Activated CD4-positive, alpha-beta T cell treated with anti-CD3 and anti-CD28 coated beads, Interleukin-2, amount 10 ng/mL, durations not matched to agents 7 days and 5 days (primary cell): ENCODE data around the gene BAIAP2L1. TPM values are rescaled to one million over a fixed set of nuclear protein-coding genes. Genes with fewer than 3 reads are reported as not detected.

Source experiments
- CTCF ChIA-PET: fragments of 350-600 bp; sonication (Branson Sonifier 250); formaldehyde crosslinking; loops from one replicate; lab custom pipeline; 2021; ENCODE audit warnings: antibody characterized with exemption; lab: Charles Lee
- POLR2A ChIA-PET: fragments of 350-600 bp; sonication (Branson Sonifier 250); formaldehyde crosslinking; loops from one replicate; lab custom pipeline; 2021; ENCODE audit warnings: antibody characterized with exemption; lab: Charles Lee
- DNase-seq: peaks from one replicate; pipeline ENCODE4 v3.0.0-alpha.2; 2020
- H3K27ac Mint-ChIP-seq: one replicate; pipeline ENCODE4 v1.8.0; 2021; ENCODE audit warnings: mild to moderate bottlenecking, moderate library complexity, mixed read lengths
- H3K27me3 Mint-ChIP-seq: one replicate; pipeline ENCODE4 v1.8.0; 2021; ENCODE audit warnings: mixed read lengths
- H3K36me3 Mint-ChIP-seq: one replicate; pipeline ENCODE4 v1.8.0; 2021; ENCODE audit warnings: low read depth, mixed read lengths
- H3K4me1 Mint-ChIP-seq: one replicate; pipeline ENCODE4 v1.8.0; 2021; ENCODE audit warnings: mixed read lengths
- H3K4me3 Mint-ChIP-seq: one replicate; pipeline ENCODE4 v1.8.0; 2021; ENCODE audit warnings: mild to moderate bottlenecking, moderate library complexity, mixed read lengths
- H3K9me3 Mint-ChIP-seq: one replicate; pipeline ENCODE4 v1.8.0; 2021; ENCODE audit warnings: mixed read lengths
- total RNA-seq, 2 experiments: library from RNA; stranded (reverse); gene quantifications; one replicate each; pipeline ENCODE4 v1.2.3, GENCODE V29; 2021

The BAIAP2L1 gene
- total RNA-seq, 2 experiments from 2014 or later = 0.40 to 0.42 TPM

- CTCF ChIA-PET = no interaction called here
- H3K27ac Mint-ChIP-seq = peak within 1 kb of the TSS; percentile 90
Measured at GRCh38 chr7:98280791-98281756, 119.8 kb downstream of the BAIAP2L1 start, which contains the start of gene BRI3. Gene BRI3, plus strand, starts transcription at chr7:98281686. Its CDS starts 110 bp downstream, at chr7:98281796.

GRCh38 chr7:98280296-98280695, 120.6 kb downstream of the BAIAP2L1 start:
- H3K36me3 Mint-ChIP-seq = peaks cover 6% of the 10 kb centered on the region
- DNase-seq = no peak
- H3K27me3 Mint-ChIP-seq = no peaks in the 10 kb centered on the region
- ChIA-PET POLR2A (no interaction called here), CTCF (no interaction called here)
- peak overlapping the region; percentile 90 for H3K27ac Mint-ChIP-seq
- H3K4me3 Mint-ChIP-seq = peak overlapping the region; percentile 81
- peaks cover 34% of the 10 kb centered on the region for H3K4me1 Mint-ChIP-seq
- H3K9me3 Mint-ChIP-seq = no peaks in the 10 kb centered on the region

More at GRCh38 chr7:98280791-98281756, 119.8 kb downstream of the BAIAP2L1 start, which contains the start of gene BRI3:
- Mint-ChIP-seq H3K9me3 (no peaks in the 10 kb centered on the region), H3K36me3 (peaks cover 6% of the 10 kb centered on the region), H3K4me1 (peaks cover 34% of the 10 kb centered on the region), H3K4me3 (peak within 1 kb of the TSS; percentile 81), H3K27me3 (no peaks in the 10 kb centered on the region)
- peak; percentile 89 for DNase-seq
- POLR2A ChIA-PET = no interaction called here

- no peaks in the 10 kb centered on the region for H3K9me3 Mint-ChIP-seq
- H3K4me1 Mint-ChIP-seq = peaks cover 23% of the 10 kb centered on the region
- H3K27ac Mint-ChIP-seq = no peak overlapping the region
- ChIA-PET POLR2A (interaction anchor here (0.7 kb wide), 1 partner anchor 120 kb away, joined by 3 read pairs; no protein-coding TSS in a partner anchor), CTCF (no interaction called here)
- H3K36me3 Mint-ChIP-seq = peaks cover 6% of the 10 kb centered on the region
- no peaks in the 10 kb centered on the region for H3K27me3 Mint-ChIP-seq
- H3K4me3 Mint-ChIP-seq = no peak overlapping the region
- DNase-seq = no peak
Measured at GRCh38 chr7:98278936-98279335, 122.0 kb downstream of the BAIAP2L1 start.

- H3K4me3 Mint-ChIP-seq = no peak overlapping the region
- ChIA-PET POLR2A (interaction anchor here (0.7 kb wide), 1 partner anchor 120 kb away, joined by 3 read pairs; no protein-coding TSS in a partner anchor), CTCF (no interaction called here)
- no peaks in the 10 kb centered on the region for H3K27me3 Mint-ChIP-seq
- H3K36me3 Mint-ChIP-seq = peaks cover 6% of the 10 kb centered on the region
- H3K4me1 Mint-ChIP-seq = peaks cover 18% of the 10 kb centered on the region
- DNase-seq = no peak
- no peak overlapping the region for H3K27ac Mint-ChIP-seq
- H3K9me3 Mint-ChIP-seq = no peaks in the 10 kb centered on the region
Measured at GRCh38 chr7:98278408-98278807, 122.5 kb downstream of the BAIAP2L1 start.

- H3K9me3 Mint-ChIP-seq = no peaks in the 10 kb centered on the region
- H3K4me1 Mint-ChIP-seq = peaks cover 6% of the 10 kb centered on the region
- CTCF ChIA-PET = no interaction called here
- POLR2A ChIA-PET = no interaction called here
- no peak overlapping the region for H3K27ac Mint-ChIP-seq
- no peak for DNase-seq
- no peaks in the 10 kb centered on the region for H3K27me3 Mint-ChIP-seq
- no peak overlapping the region for H3K4me3 Mint-ChIP-seq
- peaks cover 1% of the 10 kb centered on the region for H3K36me3 Mint-ChIP-seq
Measured at GRCh38 chr7:98276241-98276761, 124.6 kb downstream of the BAIAP2L1 start.

GRCh38 chr7:98267303-98267702, 133.6 kb downstream of the BAIAP2L1 start:
- no peak for DNase-seq
- Mint-ChIP-seq H3K27me3 (no peaks in the 10 kb centered on the region), H3K4me3 (no peak overlapping the region), H3K36me3 (peaks cover 15% of the 10 kb centered on the region), H3K4me1 (peaks cover 7% of the 10 kb centered on the region), H3K27ac (no peak overlapping the region), H3K9me3 (no peaks in the 10 kb centered on the region)
- CTCF ChIA-PET = interaction anchor here (0.5 to 0.8 kb wide), 2 partner anchors 17 to 148 kb away, joined by 3 read pairs; no protein-coding TSS in a partner anchor
- POLR2A ChIA-PET = no interaction called here

- Mint-ChIP-seq H3K27ac (no peak overlapping the region), H3K4me3 (no peak overlapping the region), H3K9me3 (no peaks in the 10 kb centered on the region), H3K36me3 (peaks cover 18% of the 10 kb centered on the region), H3K27me3 (no peaks in the 10 kb centered on the region), H3K4me1 (peaks cover 7% of the 10 kb centered on the region)
- DNase-seq = no peak
- CTCF ChIA-PET = interaction anchor here (0.5 to 0.8 kb wide), 2 partner anchors 16 to 148 kb away, joined by 3 read pairs; no protein-coding TSS in a partner anchor
- POLR2A ChIA-PET = no interaction called here
Measured at GRCh38 chr7:98266840-98267239, 134.1 kb downstream of the BAIAP2L1 start.

- Mint-ChIP-seq H3K4me3 (no peak overlapping the region), H3K4me1 (peaks cover 7% of the 10 kb centered on the region), H3K27ac (no peak overlapping the region), H3K27me3 (no peaks in the 10 kb centered on the region), H3K36me3 (peaks cover 27% of the 10 kb centered on the region), H3K9me3 (no peaks in the 10 kb centered on the region)
- ChIA-PET POLR2A (no interaction called here), CTCF (interaction anchor here (0.6 to 1.1 kb wide), 2 partner anchors 11 to 899 kb away, joined by 3 to 4 read pairs; no protein-coding TSS in a partner anchor)
- DNase-seq = no peak
Measured at GRCh38 chr7:98265841-98266271, 135.0 kb downstream of the BAIAP2L1 start.

- ChIA-PET POLR2A (no interaction called here), CTCF (interaction anchor here (0.7 to 1.3 kb wide), 2 partner anchors 9 to 1119 kb away, joined by 3 to 4 read pairs; no protein-coding TSS in a partner anchor)
- no peak overlapping the region for H3K4me3 Mint-ChIP-seq
Measured at GRCh38 chr7:98257701-98258100, 143.2 kb downstream of the BAIAP2L1 start.

GRCh38 chr7:98256431-98256830, 144.5 kb downstream of the BAIAP2L1 start:
- no peaks in the 10 kb centered on the region for H3K27me3 Mint-ChIP-seq
- no peak for DNase-seq
- H3K4me3 Mint-ChIP-seq = no peak overlapping the region
- H3K9me3 Mint-ChIP-seq = peaks cover 1% of the 10 kb centered on the region
- H3K4me1 Mint-ChIP-seq = peaks cover 42% of the 10 kb centered on the region
- ChIA-PET POLR2A (no interaction called here), CTCF (interaction anchor here (0.6 kb wide), 1 partner anchor 150 kb away, joined by 3 read pairs; no protein-coding TSS in a partner anchor)
- no peak overlapping the region for H3K27ac Mint-ChIP-seq
- H3K36me3 Mint-ChIP-seq = peaks cover 53% of the 10 kb centered on the region

More at GRCh38 chr7:98257701-98258100, 143.2 kb downstream of the BAIAP2L1 start:
- Mint-ChIP-seq H3K4me1 (peaks cover 36% of the 10 kb centered on the region), H3K36me3 (peaks cover 58% of the 10 kb centered on the region), H3K9me3 (peaks cover 1% of the 10 kb centered on the region), H3K27ac (no peak overlapping the region), H3K27me3 (no peaks in the 10 kb centered on the region)
- DNase-seq = no peak

GRCh38 chr7:98254951-98255610, 145.8 kb downstream of the BAIAP2L1 start:
- H3K9me3 Mint-ChIP-seq = peaks cover 1% of the 10 kb centered on the region
- no peaks in the 10 kb centered on the region for H3K27me3 Mint-ChIP-seq
- H3K27ac Mint-ChIP-seq = peak overlapping the region; percentile 82
- peaks cover 48% of the 10 kb centered on the region for H3K4me1 Mint-ChIP-seq
- H3K36me3 Mint-ChIP-seq = peaks cover 48% of the 10 kb centered on the region
- peak; percentile 60 for DNase-seq
- CTCF ChIA-PET = interaction anchor here (1.0 to 2.0 kb wide), 2 partner anchors 11 kb away, joined by 4 to 7 read pairs; no protein-coding TSS in a partner anchor
- POLR2A ChIA-PET = no interaction called here
- no peak overlapping the region for H3K4me3 Mint-ChIP-seq

GRCh38 chr7:98254516-98254915, 146.4 kb downstream of the BAIAP2L1 start:
- H3K27ac Mint-ChIP-seq = peak overlapping the region; percentile 82
- POLR2A ChIA-PET = no interaction called here
- H3K9me3 Mint-ChIP-seq = peaks cover 1% of the 10 kb centered on the region
- peaks cover 50% of the 10 kb centered on the region for H3K36me3 Mint-ChIP-seq
- DNase-seq = no peak
- CTCF ChIA-PET = interaction anchor here (1.0 to 2.0 kb wide), 2 partner anchors 11 kb away, joined by 4 to 7 read pairs; no protein-coding TSS in a partner anchor
- H3K27me3 Mint-ChIP-seq = no peaks in the 10 kb centered on the region
- H3K4me3 Mint-ChIP-seq = no peak overlapping the region
- H3K4me1 Mint-ChIP-seq = peaks cover 54% of the 10 kb centered on the region
